ENCODE results near the gene LUZP2.

The LUZP2 gene

DNA sequence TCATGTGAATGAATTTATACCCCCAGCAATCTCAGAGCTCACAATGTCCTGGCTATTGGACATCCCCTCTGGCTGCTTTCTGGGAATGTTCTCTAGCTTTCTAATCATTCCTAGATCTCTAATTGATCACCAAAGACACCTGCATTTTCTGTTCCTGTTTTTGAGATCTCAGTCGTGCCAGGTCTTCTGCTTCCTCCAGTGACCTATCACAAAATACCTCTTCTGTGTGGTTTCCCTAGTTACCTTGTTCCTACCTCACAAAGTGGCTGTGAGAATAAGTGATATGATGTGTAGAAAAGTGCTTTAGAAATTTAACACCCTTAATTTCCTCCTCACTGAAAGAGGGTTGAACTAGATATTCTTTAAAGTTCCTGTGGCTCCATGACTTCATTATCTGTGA is 92.2 kb downstream of the LUZP2 start:
- Histone ChIP-seq H3K27me3 (replicated peaks; ENCODE audit: insufficient read depth, low read length) (no peaks in the 10 kb centered on the region), H3K4me3 (ENCODE audit: low read length) (no peak overlapping the region), H2AFZ (ENCODE audit: low read length) (no peak overlapping the region), H3K79me2 (ENCODE audit: low read length) (no peaks in the 10 kb centered on the region), H3K27ac (ENCODE audit: low read length) (no peak overlapping the region), H3K9me3 (replicated peaks; ENCODE audit: insufficient read depth, low read length) (no peaks in the 10 kb centered on the region), H3F3A (ENCODE audit: insufficient read depth, low read length) (no peaks in the 10 kb centered on the region), H3K9ac (ENCODE audit: low read length) (no peak overlapping the region), H3K4me1 (ENCODE audit: low read length) (no peaks in the 10 kb centered on the region), H4K20me1 (ENCODE audit: insufficient read depth, low read length) (no peaks in the 10 kb centered on the region), H3K4me2 (ENCODE audit: low read depth, low read length) (no peak overlapping the region), H3K36me3 (replicated peaks; ENCODE audit: insufficient read depth, low read length) (no peaks in the 10 kb centered on the region), H3K9me2 (replicated peaks; ENCODE audit: insufficient read depth, low read length) (no peaks in the 10 kb centered on the region)
- DNase-seq = no peak
- TF ChIP-seq, protein P1, sequence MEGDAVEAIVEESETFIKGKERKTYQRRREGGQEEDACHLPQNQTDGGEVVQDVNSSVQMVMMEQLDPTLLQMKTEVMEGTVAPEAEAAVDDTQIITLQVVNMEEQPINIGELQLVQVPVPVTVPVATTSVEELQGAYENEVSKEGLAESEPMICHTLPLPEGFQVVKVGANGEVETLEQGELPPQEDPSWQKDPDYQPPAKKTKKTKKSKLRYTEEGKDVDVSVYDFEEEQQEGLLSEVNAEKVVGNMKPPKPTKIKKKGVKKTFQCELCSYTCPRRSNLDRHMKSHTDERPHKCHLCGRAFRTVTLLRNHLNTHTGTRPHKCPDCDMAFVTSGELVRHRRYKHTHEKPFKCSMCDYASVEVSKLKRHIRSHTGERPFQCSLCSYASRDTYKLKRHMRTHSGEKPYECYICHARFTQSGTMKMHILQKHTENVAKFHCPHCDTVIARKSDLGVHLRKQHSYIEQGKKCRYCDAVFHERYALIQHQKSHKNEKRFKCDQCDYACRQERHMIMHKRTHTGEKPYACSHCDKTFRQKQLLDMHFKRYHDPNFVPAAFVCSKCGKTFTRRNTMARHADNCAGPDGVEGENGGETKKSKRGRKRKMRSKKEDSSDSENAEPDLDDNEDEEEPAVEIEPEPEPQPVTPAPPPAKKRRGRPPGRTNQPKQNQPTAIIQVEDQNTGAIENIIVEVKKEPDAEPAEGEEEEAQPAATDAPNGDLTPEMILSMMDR (IDR thresholded peaks at IDR 0.05; ENCODE audit: low read length) = no peak
- no peak for TF ChIP-seq EZH2 (optimal IDR thresholded peaks at IDR 0.05; ENCODE audit: low read depth, low read length)

DNA sequence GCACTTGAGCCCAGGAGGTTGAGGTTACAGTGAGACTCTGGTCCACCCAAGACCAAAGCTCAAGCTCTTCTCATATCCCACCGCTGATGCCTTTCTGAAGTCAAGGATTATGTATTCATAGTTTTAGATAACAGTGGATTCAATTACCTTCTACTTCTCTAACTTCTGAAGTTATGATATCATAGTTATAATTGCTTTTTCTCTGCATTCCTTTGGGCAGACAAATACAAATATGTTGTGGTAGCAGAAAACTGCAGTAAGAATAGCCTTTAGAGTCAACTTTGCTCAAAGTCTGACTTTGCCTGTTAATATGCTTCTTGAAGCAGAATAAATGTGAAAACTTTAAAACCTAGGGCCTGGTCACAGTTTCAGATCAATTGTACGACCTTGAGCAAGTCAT is 94.4 kb downstream of the LUZP2 start:
- DNase-seq = no peak
- Histone ChIP-seq H3K4me2 (ENCODE audit: low read depth, low read length) (no peak overlapping the region), H3K4me3 (ENCODE audit: low read length) (no peak overlapping the region), H3K27ac (ENCODE audit: low read length) (no peak overlapping the region), H3F3A (ENCODE audit: insufficient read depth, low read length) (no peaks in the 10 kb centered on the region), H3K9ac (ENCODE audit: low read length) (no peak overlapping the region), H3K27me3 (replicated peaks; ENCODE audit: insufficient read depth, low read length) (no peaks in the 10 kb centered on the region), H3K36me3 (replicated peaks; ENCODE audit: insufficient read depth, low read length) (no peaks in the 10 kb centered on the region), H3K9me2 (replicated peaks; ENCODE audit: insufficient read depth, low read length) (no peaks in the 10 kb centered on the region), H3K9me3 (replicated peaks; ENCODE audit: insufficient read depth, low read length) (no peaks in the 10 kb centered on the region), H2AFZ (ENCODE audit: low read length) (no peak overlapping the region), H3K4me1 (ENCODE audit: low read length) (no peaks in the 10 kb centered on the region), H3K79me2 (ENCODE audit: low read length) (no peaks in the 10 kb centered on the region), H4K20me1 (ENCODE audit: insufficient read depth, low read length) (no peaks in the 10 kb centered on the region)
- TF ChIP-seq EZH2phosphoT487 (IDR thresholded peaks at IDR 0.05; ENCODE audit: low read length) (no peak), EZH2 (optimal IDR thresholded peaks at IDR 0.05; ENCODE audit: low read depth, low read length) (no peak)
- TF ChIP-seq, protein P1 (IDR thresholded peaks at IDR 0.05; ENCODE audit: low read length) = no peak

DNA sequence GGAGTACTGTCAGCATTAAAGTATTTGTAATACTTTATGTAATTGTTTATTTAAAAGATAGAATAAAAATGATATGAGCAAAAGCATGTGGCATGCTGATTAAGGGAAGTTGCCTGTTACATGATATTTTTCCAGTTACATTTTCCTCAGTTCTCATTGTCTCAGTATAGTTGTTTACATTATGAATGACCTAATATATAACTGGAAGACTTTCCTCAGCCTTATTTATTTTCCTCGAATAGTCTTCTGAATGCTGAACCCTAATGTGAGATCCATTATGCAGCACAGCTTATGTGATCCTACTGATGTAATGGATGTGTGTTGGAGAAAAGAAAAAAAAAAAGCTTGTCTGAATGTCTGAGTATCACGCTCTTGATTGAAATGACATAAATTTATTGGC is 95.5 kb downstream of the LUZP2 start:
- Histone ChIP-seq H3K9me2 (replicated peaks; ENCODE audit: insufficient read depth, low read length) (no peaks in the 10 kb centered on the region), H3K4me2 (ENCODE audit: low read depth, low read length) (no peak overlapping the region), H3F3A (ENCODE audit: insufficient read depth, low read length) (no peaks in the 10 kb centered on the region), H3K4me3 (ENCODE audit: low read length) (no peak overlapping the region), H3K27ac (ENCODE audit: low read length) (no peak overlapping the region), H4K20me1 (ENCODE audit: insufficient read depth, low read length) (no peaks in the 10 kb centered on the region), H3K9me3 (replicated peaks; ENCODE audit: insufficient read depth, low read length) (no peaks in the 10 kb centered on the region), H2AFZ (ENCODE audit: low read length) (no peak overlapping the region), H3K27me3 (replicated peaks; ENCODE audit: insufficient read depth, low read length) (no peaks in the 10 kb centered on the region), H3K9ac (ENCODE audit: low read length) (no peak overlapping the region), H3K79me2 (ENCODE audit: low read length) (no peaks in the 10 kb centered on the region), H3K4me1 (ENCODE audit: low read length) (no peaks in the 10 kb centered on the region), H3K36me3 (replicated peaks; ENCODE audit: insufficient read depth, low read length) (no peaks in the 10 kb centered on the region)
- no peak for DNase-seq
- TF ChIP-seq, protein P1 (IDR thresholded peaks at IDR 0.05; ENCODE audit: low read length) = no peak
- TF ChIP-seq EZH2phosphoT487 (IDR thresholded peaks at IDR 0.05; ENCODE audit: low read length) (no peak), EZH2 (optimal IDR thresholded peaks at IDR 0.05; ENCODE audit: low read depth, low read length) (no peak)
